Pancreas (tissue), 10 donors: ENCODE data around the gene RBPJ. TPM values are rescaled to one million over a fixed set of nuclear protein-coding genes. Genes with fewer than 3 reads are reported as not detected.

Experiments
- ATAC-seq, 4 donors: fragments of 200-7000 bp; cut with Tn5 transposase; one replicate each; pipeline versions ENCODE4 v1.8.0 to v1.9.1; 2020; ENCODE audit warnings: mild to moderate bottlenecking in 4 of 4, moderate library complexity in 4 of 4
- DNase-seq, 6 donors: peaks; one replicate each; pipeline ENCODE4 v3.0.0-alpha.2; 2020
- FAIRE-seq: peaks from 2 replicates; lab custom pipeline; 2012; peaks lifted over from hg19 to GRCh38; lab: Jason Lieb, UNC
- H3K27ac ChIP-seq, 4 donors: fragments of 200-600 bp; sonication (generic); 1 replicate in 3 of 4; 2 replicates in 1 of 4; pipeline versions ENCODE4 v1.5.0 to v1.8.0; 2020
- H3K27me3 ChIP-seq, 4 donors: fragments of 200-600 bp; one replicate each; pipeline ENCODE4 v1.8.0; 2021
- H3K36me3 ChIP-seq, 3 donors: fragments of 200-600 bp; sonication (generic) in 1 of 3; one replicate each; pipeline versions ENCODE4 v1.5.0 to v1.8.0; 2020 to 2021
- H3K4me1 ChIP-seq, 3 donors: fragments of 200-600 bp; one replicate each; pipeline ENCODE4 v1.8.0; 2021
- H3K4me3 ChIP-seq, 4 donors: fragments of 200-600 bp; sonication (generic) in 2 of 4; one replicate each; pipeline versions ENCODE4 v1.5.0 to v1.8.0; 2020 to 2021
- H3K9me3 ChIP-seq, 4 donors: fragments of 200-600 bp; one replicate each; pipeline ENCODE4 v1.8.0; 2021
- WGBS, 2 donors: extraction: QIAGEN DNeasy Blood & Tissue Kit; methylation state at CpG; one replicate each; pipeline ENCODE4 v1.1.7; 2013; 5-methylcytosine and 5-hydroxymethylcytosine counted together
- intact Hi-C, 3 donors: fragments of 100-400 bp; cut with DNase I; formaldehyde crosslinking; loops; one replicate each; pipeline versions ENCODE4 v1.11.1 to v1.14.2; 2022
- polyA plus RNA-seq, 2 donors: library from polyadenylated mRNA; stranded (reverse); fragments of 200-250 nt; gene quantifications; one replicate each; pipeline ENCODE4 v1.2.3, GENCODE V29; 2013
- total RNA-seq, 6 donors: library from RNA; stranded (reverse); fragmentation: NEBNext Ultra II Directional in 4 of 6; extraction: Animal tissue kit (Norgen Biotek cat#: 25700) in 4 of 6; gene quantifications; one replicate each; pipeline versions ENCODE4 v1.2.1 to v1.2.4, GENCODE V29; 2021 to 2023
- TF ChIP-seq, protein P1 (sequence below), 4 donors: fragments of 200-600 bp; sonication (generic) in 3 of 4; IDR thresholded peaks; one replicate each; pipeline versions ENCODE4 v1.5.0 to v1.8.0; 2021; ENCODE audit warnings: antibody characterized with exemption in 4 of 4
- donor health status: healthy with polysubstance abuse.
- donor health status: DM: no; HTN: no; CAD: no; lungs with moderate emphysema.
- donor health status: DM: no; HTN: no; CAD: no.
- donor health status: control.
- donor health status: control.
- donor health status: Bipolar disorder and iron deficiency.
- donor health status: DM: yes; HTN: yes; CAD: no.
- donor health status: DM: no; HTN: no; CAD: no.
- donor health status: DM: no; HTN: no; CAD: no.
- donor health status: DM: yes; HTN: yes; CAD: no.

The RBPJ gene
- total and polyA plus RNA-seq, 8 donors, result 17.6 to 50.2 (median 24.0) TPM

DNA sequence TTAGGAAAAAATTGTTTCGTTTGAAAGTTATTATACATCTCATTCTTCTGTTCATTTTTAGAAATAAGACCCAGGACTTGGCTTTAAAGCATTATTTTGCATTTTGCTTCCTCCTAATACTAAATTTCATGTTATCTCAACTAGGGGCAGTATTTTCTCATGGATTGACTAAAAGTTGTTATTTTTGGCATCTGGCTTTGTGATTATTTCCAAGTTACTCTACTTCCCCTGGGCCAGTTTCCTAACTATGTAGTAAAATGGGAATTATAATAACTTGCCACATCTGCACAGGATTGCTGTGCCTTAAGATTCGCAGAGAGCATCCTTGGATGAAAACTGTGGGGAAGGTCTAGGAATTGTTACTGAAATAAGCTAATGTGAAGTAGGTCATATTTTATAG is 3.0 kb downstream of the RBPJ start:
- ATAC-seq, result no peak
- Histone ChIP-seq H3K4me3 (no peak overlapping the region), H3K4me1 (peaks cover 10 to 24% (median 21%) of the 10 kb centered on the region in 3 donors), H3K27me3 (no peaks in the 10 kb centered on the region), H3K36me3 (no peaks in the 10 kb centered on the region), H3K9me3 (no peaks in the 10 kb centered on the region), H3K27ac (no peak overlapping the region)
- DNase-seq, result no peak
- TF ChIP-seq, protein P1, sequence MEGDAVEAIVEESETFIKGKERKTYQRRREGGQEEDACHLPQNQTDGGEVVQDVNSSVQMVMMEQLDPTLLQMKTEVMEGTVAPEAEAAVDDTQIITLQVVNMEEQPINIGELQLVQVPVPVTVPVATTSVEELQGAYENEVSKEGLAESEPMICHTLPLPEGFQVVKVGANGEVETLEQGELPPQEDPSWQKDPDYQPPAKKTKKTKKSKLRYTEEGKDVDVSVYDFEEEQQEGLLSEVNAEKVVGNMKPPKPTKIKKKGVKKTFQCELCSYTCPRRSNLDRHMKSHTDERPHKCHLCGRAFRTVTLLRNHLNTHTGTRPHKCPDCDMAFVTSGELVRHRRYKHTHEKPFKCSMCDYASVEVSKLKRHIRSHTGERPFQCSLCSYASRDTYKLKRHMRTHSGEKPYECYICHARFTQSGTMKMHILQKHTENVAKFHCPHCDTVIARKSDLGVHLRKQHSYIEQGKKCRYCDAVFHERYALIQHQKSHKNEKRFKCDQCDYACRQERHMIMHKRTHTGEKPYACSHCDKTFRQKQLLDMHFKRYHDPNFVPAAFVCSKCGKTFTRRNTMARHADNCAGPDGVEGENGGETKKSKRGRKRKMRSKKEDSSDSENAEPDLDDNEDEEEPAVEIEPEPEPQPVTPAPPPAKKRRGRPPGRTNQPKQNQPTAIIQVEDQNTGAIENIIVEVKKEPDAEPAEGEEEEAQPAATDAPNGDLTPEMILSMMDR (IDR thresholded peaks at IDR 0.05), result no peak
- intact Hi-C loops, result no loop called here
- 25% methylated on average over 2 of the region's 2 CpGs for WGBS, 2 donors
- no peak for FAIRE-seq

DNA sequence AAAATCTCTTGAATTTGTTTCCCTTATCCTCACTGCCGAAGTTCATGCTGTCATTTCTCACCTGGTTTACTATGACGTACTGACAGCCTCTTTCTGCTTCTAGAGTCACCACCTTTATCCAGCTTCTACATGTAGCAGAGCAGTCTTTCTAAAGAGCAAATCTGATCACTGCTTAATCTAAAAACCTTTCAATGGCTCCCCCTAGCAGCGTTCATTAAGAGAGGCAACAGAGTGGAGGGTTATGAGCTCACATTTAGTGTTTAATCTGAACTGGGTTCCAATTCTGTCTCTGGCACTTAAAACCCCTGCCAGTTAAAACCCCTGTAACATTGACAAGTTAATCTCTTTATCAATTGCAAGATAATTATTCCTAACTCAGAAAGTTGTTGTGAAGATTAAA is 4.4 kb downstream of the RBPJ start:
- H3K36me3 ChIP-seq, result no peaks in the 10 kb centered on the region
- no peak overlapping the region for H3K27ac ChIP-seq
- intact Hi-C loops, result no loop called here
- WGBS, 2 donors, result 30 to 33% methylated on average over 3 of the region's 3 CpGs
- ATAC-seq, result no peak
- FAIRE-seq, result no peak
- no peaks in the 10 kb centered on the region for H3K27me3 ChIP-seq
- no peak for DNase-seq
- no peak overlapping the region for H3K4me3 ChIP-seq
- H3K9me3 ChIP-seq, result no peaks in the 10 kb centered on the region
- TF ChIP-seq, protein P1 (IDR thresholded peaks at IDR 0.05), result no peak
- peaks cover 10 to 24% (median 21%) of the 10 kb centered on the region in 3 donors for H3K4me1 ChIP-seq

DNA sequence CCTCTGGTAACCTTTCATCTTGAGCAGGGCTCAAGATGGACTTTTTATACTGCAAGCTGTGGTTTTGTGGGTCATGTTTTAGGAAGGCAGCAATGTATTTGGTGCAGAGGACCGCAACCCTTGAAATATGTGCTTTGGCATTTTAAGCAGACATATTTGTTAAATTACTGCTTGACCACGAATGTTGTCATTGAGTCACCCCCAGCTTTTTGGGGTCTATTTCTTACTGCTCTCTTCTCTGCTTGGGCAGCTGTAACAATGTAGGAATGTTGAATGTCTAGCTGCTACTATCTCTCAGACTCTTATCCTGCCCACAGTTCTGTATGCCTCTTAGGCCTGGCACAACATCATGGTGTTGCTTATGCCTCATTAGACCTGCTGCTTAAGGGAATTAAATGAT is 6.0 kb downstream of the RBPJ start:
- 60 to 65% methylated on average over 2 of the region's 2 CpGs for WGBS, 2 donors
- Histone ChIP-seq H3K4me1 (peaks cover 19 to 37% (median 22%) of the 10 kb centered on the region in 3 donors), H3K27me3 (no peaks in the 10 kb centered on the region), H3K27ac (no peak overlapping the region), H3K4me3 (no peak overlapping the region), H3K36me3 (no peaks in the 10 kb centered on the region), H3K9me3 (no peaks in the 10 kb centered on the region)
- no peak for FAIRE-seq
- intact Hi-C loops, result no loop called here
- TF ChIP-seq, protein P1 (IDR thresholded peaks at IDR 0.05), result no peak
- no peak for DNase-seq
- ATAC-seq, result no peak

DNA sequence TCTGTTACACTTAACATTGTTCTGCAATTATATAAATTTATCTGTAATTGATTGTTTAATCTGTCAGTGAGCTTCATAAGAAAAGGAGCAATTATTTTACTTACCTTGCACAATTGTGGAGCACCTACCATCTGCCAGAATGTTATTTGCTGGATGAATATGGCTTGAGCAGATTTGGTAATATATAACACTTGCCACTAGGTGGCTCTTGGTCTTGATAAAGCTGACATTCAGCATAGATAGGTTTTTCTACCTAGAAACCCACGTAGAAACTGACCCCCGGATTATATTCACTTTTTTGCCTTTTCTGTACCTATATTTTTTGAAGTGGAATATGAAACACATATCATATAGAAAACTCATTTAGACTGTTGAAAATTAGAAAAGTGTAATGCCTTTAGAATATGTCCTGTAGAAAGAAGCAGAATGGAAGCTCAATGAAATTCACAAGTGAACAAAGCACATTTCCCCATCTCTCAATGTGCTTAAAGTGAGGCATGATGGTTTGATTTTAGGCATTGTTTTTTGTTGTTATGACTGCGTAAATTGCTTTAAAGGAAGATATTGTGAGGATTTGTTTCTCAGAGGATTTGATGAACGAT is 9.5 kb downstream of the RBPJ start:
- 34 to 44% methylated on average over 4 of the region's 4 CpGs for WGBS, 2 donors
- Histone ChIP-seq H3K4me1 (peaks cover 6 to 28% (median 8%) of the 10 kb centered on the region in 3 donors), H3K9me3 (no peaks in the 10 kb centered on the region), H3K27ac (no peak overlapping the region), H3K4me3 (no peak overlapping the region), H3K36me3 (no peaks in the 10 kb centered on the region), H3K27me3 (no peaks in the 10 kb centered on the region)
- no peak for DNase-seq
- TF ChIP-seq, protein P1 (IDR thresholded peaks at IDR 0.05), result peak; percentile 16 to 63 (median 54)
- FAIRE-seq, result peak; percentile 63
- intact Hi-C loops, result no loop called here
- ATAC-seq, result peak; percentile 82 to 92 (median 91)

DNA sequence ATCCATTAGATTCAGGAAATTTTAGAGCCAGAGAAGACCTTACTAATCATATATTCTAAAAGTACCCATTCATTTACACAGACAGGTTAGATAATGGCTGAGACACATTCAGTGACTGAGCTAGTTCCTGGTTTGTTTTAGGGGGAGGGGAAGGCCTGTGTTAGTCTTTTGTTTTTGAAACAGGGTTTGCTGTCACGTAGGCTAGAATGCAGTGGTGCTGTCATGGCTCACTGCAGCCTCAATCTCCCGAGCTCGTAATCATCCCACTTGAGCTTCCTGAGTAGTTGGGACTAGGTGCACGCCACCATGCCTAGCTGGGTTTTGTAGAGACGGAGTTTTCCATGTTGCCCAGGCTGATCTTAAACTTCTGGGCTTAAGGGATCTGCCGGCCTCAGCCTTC is 10.1 kb downstream of the RBPJ start:
- FAIRE-seq, result no peak
- 63 to 76% methylated on average over 6 of the region's 6 CpGs for WGBS, 2 donors
- TF ChIP-seq, protein P1 (IDR thresholded peaks at IDR 0.05), result no peak
- intact Hi-C loops, result no loop called here
- H3K27me3 ChIP-seq, result no peaks in the 10 kb centered on the region
- H3K27ac ChIP-seq, result no peak overlapping the region
- no peak overlapping the region for H3K4me3 ChIP-seq
- H3K36me3 ChIP-seq, result no peaks in the 10 kb centered on the region
- DNase-seq, result no peak
- ATAC-seq, result peak; percentile 30 to 60 (median 56)
- H3K9me3 ChIP-seq, result no peaks in the 10 kb centered on the region
- peaks cover 6 to 28% (median 8%) of the 10 kb centered on the region in 3 donors for H3K4me1 ChIP-seq
